ENCODE data around the gene ORC4. TPM values are rescaled to one million over a fixed set of nuclear protein-coding genes. Genes with fewer than 3 reads are reported as not detected.

ORC4 gene
- 95.5 TPM for total RNA-seq

DNA sequence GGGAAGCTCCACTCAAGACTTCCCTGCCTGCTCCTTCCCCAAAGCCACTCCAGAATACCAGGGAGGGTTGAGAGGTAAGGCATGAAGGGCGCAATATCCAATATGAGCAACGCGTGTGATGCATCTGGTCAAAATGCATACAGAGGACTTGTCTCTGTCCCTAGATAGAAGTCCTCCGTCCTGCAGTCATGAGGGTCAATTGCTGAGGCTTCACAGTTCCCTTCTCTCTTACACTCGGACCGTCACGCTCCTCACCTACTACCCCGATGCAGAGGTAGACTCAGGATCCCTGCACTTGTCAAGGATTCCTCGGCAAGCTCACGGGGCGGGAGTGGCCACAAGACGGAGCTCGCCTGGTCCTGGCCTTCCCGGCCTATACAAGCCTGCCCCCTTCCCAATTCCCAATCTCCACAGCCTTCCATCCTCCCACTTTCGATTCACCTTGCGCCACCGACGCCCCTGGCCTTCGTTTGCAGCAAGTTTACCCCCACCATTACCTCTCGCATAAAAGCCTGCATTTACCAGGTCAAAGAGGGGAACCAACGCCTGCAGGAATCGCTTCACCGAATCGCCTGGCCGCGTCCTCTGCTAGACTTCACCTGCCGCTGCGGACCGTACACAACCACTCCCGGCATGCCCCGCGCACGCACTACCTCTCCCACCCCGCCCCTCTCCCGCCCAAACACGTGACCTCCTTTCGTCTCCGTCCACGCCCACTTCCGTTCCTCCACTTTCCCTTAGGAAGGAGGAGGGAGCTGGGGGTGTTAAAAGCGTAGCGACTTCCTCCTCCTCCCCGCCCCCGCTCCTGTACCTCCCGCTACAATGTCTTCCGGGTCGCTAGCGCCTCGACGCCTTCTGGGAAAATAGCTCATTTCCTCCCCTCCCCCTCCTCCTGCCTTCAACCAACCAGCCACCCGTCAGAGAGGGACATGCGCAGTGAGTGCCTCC lies at the start of gene ORC4:
Gene ORC4 (minus strand): TSS at position 627 of the 948 bp plus-strand sequence. CDS start 44,779 bp downstream, outside the sequence.
- DNase-seq, result peak; percentile 98

DNA sequence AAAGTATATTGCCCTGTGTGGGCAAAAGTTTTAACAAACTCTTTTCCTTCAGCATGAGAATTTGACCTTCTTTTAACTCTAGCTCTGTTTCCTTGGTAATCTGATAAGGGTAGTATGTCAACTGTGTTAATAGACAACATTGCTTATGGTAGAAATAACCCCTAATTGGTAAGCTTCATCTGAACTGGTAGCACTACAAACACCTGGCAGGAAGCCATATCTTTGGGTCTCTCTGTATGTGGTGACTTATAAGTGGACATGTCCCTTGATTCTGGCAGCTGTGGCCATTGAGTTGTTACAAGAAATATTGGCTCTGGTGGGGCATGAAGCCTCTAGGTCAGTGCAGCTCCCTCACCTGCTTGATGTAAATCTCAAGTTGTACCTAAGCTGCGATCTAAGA lies 47.3 kb upstream of the ORC4 start:
- DNase-seq, result no peak

DNA sequence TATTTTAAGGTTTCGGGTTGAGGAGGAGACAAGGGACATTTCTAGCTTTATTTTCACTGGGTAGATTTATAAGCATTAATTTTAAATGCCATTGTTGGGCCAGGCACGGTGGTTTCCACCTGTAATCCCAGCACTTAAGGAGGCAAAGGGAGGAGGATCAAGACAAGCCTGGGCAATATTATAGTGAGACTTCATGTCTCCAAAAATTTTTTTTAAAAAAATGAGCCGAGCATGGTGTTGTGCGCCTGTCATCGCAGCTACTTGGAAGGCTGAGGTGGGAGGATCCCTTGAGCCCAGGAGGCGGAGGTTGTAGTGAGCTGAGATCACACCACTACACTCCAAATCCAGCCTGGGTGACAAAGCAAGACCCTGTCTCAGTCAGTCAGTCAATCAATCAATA lies 45.4 kb upstream of the ORC4 start:
- DNase-seq, result no peak

DNA sequence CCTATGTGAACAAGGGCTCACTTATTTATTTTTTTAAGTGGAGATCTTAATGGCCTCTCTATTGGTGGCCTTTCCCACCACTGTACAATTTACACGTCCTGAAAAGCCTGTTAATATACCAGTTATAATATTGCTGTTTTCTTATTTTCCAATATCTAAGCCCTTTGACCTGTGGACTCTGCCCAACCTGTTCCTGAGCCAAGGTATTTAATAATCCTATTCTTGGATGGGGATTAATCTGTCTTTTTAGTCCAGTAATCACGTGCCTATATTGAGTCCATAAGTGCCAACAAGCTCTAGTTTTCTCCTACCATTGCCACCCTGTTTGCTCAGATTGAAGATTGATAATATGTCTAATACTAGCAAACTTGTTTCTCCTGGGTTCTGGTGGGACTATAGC lies 43.1 kb upstream of the ORC4 start:
- no peak for DNase-seq

DNA sequence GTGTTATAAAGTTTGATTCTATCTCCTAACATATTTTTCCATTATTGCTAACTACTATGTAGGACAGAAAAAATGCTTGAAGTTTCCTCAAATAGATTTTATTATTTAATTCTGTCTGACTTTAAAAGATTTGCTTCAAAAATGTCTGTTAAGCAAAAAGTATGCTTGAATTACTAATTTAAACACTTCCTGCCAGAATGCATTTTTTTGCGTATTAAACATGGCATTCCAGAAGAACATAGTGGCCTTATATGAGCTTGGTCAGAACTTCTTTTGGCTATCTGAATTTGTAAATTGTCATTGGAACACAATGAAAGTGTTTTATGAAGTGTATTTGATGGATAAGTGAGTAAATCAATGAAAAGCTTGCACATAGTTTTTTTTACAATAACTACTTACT lies 38.1 kb upstream of the ORC4 start:
- no peak for DNase-seq

DNA sequence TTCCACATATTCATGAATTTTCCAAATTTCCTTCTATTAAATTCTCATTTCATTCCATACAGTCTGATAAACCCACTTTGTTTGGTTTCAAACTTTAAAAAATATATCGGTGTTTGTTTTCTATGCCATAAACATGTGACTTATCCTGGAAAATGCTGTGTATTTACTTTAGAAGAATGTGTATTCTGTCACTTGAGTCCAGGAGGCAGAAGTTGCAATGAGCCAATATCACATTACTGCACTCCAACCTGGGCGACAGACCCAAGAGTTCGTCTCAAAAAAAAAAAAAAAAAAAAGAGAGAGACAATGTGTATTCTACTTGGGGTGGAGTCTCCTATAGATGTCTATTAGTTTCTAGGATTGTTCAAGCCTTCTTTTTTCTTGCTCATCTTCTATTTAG lies 32.1 kb upstream of the ORC4 start:
- DNase-seq, result no peak

DNA sequence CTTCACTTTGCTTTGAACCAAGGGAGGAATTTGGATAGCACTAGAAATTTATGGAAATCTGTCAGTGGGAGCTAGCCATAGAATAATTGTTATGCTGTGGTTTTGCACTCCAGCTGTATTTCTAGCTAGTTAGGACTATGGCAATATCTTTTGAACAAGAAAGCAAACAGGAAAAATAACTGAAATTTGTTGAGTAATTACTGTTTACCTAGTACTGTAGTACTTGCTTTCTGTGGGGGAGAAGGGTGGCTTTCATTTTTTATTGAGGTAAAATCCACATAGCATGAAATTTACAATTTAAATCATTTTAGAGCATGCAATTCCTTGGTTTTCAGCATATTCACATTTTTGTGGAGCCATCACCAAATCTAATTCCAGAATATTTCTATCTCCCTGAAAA lies 28.7 kb upstream of the ORC4 start:
- no peak for DNase-seq

DNA sequence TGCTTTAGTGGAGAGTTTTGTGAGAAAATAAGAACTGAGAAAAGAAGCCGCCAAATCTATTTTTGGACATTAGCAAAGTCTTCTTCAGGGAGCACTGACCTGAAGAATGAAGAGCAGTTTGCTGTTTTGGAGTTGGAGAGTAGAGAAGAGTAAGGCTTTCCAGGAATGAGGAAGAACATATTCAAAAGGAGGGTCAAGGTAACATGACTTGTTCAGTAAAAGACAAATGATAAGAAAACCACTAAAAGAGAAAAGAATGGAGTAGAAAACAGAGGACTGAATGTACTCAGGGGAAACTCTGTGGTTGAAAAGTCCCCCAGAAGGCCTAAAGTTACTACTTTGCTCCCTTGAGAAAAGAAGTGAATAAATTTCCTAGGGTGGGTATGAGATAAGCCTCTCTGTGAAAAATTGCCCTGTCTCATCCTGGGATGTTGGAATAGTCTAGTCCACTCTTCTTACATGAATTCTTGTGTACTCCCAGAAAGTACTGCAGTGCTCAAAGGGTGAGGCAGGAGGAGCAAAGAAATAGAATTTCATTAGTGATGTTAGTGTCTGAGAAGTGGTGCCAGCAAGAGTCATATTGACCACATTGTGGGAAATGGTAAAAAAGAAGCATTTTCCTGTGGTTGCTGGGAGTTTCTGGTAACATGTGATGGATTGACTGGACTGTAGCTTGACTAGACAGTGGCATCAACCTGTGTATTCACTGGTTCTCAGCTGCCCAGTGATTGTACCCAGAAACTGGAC lies 28.1 kb upstream of the ORC4 start:
- no peak for DNase-seq

DNA sequence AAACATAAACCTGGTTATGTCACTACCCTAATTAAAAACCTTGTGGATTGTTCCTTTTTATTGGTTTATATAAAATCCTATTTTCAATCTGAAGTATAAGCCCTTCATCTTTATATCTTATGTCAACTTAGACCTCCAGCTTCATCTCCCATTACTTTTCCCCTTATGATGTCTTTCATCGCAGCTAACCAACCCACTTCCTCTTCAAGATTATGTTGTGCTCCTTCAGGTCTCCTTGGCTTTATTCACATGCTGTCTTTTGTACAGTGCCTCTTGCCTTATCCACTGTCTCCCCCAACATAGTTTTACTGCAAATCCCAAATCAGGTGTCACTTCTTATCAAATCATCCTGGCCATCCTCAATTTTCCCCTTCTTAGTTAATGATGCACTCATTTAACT lies 26.3 kb upstream of the ORC4 start:
- DNase-seq, result no peak

DNA sequence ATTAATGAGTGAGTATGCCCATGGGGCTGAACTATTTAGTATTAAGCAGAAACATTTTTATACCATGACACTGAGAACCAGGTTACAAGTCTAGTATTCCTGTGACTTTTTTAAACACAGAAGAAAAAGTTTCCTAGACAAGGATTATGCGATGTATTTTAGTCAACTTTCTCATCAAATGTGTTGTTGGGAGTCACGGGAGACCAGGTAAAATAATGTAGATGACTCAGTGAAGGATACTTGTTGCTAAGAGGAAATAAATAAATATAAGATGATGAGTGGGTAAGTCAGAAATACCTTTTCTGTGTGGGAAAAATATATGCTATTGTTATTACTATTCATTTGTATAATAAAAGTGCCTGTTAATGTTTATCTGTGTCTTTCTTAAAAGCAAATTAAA lies 23.8 kb upstream of the ORC4 start:
- no peak for DNase-seq

DNA sequence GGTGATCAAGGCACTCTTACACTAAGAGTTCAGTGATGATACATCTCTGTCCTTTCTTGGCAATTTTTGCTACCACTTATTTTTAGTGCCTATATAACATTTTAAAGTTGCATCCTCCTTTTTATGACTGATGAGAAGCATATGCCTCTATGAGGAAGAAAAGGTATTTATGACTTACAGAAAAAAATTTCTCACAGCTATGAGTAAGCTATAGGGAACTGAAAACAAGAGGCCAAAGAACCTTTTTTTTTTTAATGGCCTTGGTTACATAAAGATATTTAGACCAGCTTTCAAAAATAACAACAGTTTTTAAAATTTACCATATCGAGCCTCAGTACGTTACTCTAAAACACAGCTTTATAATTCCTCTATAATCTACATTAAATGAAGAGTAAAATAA lies 21.7 kb upstream of the ORC4 start:
- no peak for DNase-seq

DNA sequence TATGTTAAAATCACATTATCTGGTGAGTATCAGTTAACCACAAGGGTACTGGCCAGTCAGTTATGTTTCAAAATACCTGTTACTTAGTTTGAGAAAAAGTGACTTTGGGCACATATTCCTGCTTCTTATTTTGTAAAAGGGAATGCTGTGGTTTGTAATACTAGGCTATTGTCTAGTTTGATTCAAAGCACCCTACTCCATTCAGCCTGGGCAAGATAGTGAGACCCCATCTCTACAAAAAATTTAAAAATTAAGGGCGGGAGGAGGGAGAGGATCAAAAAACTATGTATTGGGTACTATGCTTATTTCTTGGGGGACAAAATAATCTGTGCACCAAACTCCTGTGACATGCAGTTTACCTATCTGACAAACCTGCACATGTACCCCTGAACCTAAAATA lies 19.2 kb upstream of the ORC4 start:
- DNase-seq, result no peak

DNA sequence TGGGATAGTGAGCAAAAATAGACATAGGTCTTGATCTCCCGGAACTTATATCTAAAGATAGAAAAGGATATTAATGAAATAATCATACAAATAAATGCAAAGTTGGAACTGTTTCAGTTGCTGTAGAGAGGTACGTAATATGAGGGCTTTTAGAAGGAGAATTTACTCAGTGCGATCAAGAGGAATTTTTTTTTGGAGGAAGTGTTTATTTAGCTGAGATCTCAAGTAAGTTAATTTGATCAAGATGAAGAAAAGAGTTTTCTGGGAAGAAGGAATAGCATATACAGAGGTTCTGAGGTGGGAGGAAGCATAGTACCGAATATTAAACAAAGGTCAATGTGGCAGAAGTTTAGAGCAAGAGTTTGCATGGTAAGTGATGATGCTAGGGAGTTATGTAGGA lies 11.7 kb upstream of the ORC4 start:
- no peak for DNase-seq

DNA sequence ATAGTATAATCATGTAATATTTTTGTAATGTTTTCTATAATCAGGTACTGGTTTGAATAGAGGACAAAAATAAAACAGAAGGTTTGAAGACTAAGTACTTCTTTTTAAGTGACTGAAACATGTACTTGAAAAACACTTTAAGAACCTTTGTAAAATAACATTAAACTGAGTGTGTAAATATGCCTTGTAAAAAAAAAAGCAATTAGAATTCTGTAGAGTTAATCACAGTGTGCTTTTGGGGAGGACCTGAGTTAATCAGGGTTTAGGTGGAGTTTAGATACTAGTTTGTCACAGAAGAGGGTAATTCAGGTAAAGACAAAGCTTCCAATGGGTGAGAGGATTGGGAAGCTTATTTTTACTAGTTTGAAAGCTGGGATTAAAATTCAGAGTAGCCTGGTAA lies 10.6 kb upstream of the ORC4 start:
- no peak for DNase-seq

DNA sequence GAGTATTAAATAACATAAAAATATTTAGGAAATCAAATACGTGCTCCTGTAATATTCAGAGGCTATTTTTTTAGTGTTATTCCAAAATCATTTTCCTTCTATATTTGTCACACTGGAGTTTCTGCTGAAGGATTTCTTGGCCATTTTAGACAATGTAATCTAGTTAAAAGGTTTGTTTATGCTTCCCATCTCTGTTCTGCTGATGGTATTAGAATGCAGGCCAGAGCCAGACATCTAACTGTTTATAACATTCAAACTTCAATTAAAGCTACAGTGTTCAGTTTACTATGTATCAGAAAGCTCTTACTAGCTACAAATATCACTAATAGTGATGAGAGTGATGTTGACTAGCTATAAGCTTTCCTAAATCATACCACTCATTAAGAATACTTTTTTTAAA lies 8.2 kb upstream of the ORC4 start:
- DNase-seq, result no peak

DNA sequence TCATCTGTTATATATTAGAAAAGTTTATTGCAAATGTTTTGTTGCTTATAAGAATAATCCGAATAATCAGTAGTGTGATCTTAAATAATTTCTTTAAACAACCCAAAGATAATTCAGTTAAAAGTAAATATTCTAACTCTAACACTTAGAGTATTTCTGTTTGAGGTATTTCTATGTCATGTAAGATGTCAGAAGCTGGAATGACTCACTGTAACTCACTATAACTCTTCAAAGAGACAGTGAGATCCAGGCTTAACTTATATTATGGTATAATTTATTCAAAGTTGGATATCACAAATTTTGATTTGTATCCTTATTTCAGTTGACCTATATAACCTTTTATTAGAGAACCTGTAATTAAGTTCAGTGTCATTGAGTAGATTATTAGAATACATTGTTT lies 7.3 kb upstream of the ORC4 start:
- no peak for DNase-seq

DNA sequence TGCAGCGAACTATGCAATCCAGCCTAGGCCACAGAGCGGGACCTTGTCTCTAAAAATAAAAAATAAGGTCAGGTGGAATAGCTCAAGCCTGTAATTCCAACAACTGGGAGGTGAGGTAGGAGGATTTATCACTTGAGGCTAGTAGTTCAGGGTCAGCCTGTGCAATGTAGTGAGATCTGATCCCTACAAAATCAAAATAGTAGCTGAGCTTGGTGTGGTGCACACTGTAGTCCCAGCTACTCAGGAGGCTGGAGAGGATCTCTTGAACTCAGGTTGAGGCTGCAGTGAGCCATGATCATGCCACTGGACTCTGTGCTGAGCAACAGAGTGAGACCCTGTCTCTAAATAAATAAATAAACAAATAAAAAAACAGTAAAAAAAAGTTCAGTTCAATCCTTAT lies 6.0 kb upstream of the ORC4 start:
- no peak for DNase-seq

DNA sequence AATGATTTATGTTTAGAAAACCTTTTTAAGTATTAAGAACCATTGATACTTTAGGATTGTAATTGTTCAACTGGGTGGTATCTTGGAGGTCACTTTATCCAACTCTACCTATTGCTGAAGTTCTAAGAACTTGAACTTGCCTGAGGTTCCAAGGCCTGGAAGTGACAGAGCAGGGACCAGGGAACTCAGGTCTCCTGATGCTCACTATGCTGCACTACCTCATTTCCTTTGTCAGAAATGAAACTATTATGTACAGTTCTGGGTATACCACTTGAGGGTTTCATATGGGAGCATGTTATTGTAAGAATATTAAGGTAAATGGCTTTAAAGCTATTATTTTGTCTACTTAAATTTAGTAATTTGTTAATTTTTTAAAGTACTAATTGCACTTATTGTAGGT lies 3.3 kb upstream of the ORC4 start:
- DNase-seq, result no peak

DNA sequence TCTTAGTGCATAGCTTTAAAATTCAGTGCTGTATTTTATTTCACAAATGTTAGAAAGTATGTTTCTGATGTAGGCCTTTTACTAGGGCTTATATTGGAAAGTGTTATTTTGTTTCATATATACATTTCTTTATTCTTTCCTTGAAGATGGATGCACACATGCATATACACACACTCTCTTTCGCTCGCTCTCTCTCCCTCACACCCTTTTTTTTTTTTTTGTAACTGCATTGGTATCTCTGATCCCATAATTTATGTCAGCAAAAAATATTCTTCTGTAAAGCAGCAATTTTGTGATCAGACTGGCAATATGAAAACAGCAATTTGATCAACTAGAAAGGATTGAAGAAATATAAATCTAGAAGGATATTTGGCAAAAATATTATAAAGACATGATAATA lies 2.3 kb upstream of the ORC4 start:
- no peak for DNase-seq

DNA sequence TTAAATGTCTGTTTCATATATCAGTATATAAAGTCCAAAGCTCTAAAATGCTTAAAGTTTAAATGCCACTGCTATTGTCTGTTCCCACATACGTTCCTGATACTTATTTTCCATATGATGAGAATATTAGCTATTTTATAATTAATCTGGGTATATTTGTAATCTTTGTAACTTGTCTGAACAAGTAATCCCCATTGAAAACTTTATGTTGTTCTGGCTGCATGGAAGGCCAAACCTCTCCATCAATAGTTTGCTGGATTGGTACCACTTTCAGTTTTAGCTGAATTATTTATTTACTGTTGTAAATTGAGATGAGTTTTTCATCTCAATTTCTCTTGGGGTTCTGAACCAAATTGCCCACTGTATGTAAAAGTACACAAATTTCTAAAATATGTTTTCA lies 1.8 kb upstream of the ORC4 start:
- no peak for DNase-seq

DNA sequence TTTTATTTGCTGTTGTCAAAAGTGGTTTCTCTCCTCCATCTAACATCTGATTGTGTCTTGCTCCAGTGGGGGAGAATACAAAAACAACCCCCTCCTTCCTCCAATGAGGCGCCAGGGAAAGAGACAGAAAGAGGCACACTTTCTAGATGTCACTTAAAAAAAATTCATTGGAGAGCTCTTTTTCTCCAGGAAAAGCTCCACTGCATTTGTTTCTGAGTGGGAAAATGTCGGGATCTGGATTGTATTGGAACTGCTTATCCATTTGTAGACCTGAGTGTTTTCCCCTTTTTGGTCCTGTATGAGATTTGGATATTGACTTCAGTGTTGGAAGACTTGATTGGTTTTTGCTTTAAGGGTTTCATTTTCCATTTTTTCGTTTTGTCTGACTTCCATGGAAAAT lies 1.3 kb upstream of the ORC4 start:
- DNase-seq, result no peak

DNA sequence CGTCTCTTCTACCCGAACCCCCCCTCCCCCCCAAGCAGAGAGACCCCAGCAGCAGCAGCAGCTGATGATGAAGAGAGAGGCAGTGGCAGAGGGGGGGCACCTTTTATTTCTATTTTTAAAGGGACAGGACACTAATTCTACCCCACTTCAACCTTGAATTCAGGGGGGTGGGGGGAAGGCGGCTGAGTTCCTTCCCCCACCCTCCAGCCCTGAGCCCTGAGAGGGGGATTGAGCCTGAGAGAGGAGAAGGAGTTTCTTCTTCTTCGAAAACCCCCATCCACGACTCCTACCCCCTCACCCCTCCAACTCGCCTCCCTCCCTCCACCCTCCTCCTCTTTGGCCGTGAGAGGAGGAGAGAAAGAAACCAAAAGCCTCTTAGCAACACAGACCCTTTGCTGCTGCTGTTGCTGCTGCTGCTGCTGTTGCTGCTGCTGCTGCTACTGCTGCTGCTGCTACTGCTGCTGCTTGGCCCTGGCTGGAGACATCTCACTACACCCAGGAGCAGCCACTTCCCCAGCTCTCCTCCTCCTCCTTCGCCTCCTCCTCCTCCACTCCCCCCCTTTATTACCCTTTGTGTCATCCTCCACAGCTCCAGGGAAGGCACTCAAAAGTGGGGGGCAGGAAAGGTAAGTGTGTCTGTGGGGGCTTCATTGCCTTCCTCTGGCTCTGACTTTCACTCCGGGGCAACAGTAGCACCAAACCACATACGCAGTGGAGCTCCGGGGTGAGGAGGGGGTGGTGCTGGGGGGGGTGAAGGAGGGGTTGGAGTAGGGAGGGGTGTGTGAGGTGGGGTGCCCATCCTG lies 723 bp upstream of the ORC4 start, which contains the start of gene MBD5:
Gene MBD5 (plus strand): TSS at position 33 of the 803 bp plus-strand sequence.
- peak; percentile 71 for DNase-seq

DNA sequence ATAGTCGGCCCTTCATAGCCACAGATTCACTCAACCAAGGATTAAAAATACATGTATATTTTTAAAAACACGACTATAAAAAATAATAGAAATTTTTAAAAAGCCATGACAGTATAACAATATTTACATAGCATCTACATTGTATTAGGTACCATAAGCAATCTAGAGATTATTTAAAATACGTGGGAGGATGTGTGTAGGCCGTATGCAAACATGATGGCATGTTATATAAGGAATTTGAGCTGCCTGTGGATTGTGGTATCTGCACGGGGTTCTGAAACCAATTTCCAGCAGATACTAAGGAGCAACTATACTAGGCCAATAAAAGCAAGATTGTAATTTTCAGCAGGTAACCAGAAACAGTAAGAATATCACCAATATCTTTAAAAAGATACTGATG lies 5.9 kb downstream of the ORC4 start:
- DNase-seq, result no peak
